Lung (tissue), 12 donors: Measurements from ENCODE around the gene NCAPH2. TPM values are rescaled to one million over a fixed set of nuclear protein-coding genes. Genes with fewer than 3 reads are reported as not detected.

Experiments used
- ATAC-seq: fragments of 200-7000 bp; cut with Tn5 transposase; one replicate; pipeline ENCODE4 v1.9.1; 2020; ENCODE audit warnings: moderate number of reproducible peaks; ENCODE audit not compliant: insufficient read depth, low FRiP score
- DNase-seq, 3 donors: peaks; one replicate each; pipeline ENCODE4 v3.0.0-alpha.2; 2013 to 2017
- H3K27ac ChIP-seq, 2 donors: one replicate each; pipeline ENCODE4 v1.5.1; 2013; ENCODE audit warnings: mild to moderate bottlenecking in 2 of 2, moderate library complexity in 2 of 2, control low read depth in 1 of 2, inconsistent platforms in 1 of 2, low read depth in 1 of 2, low read length in 1 of 2
- H3K27me3 ChIP-seq, 3 donors: one replicate each; pipeline ENCODE4 v1.5.1; 2013; ENCODE audit warnings: low read length in 2 of 3; ENCODE audit not compliant: control insufficient read depth in 3 of 3, insufficient read depth in 3 of 3
- H3K36me3 ChIP-seq, 4 donors: one replicate each; pipeline ENCODE4 v1.5.1; 2013; ENCODE audit warnings: low read length in 4 of 4, mild to moderate bottlenecking in 1 of 4, moderate library complexity in 1 of 4; ENCODE audit not compliant: control insufficient read depth in 4 of 4, insufficient read depth in 4 of 4
- H3K4me1 ChIP-seq, 5 donors: one replicate each; pipeline ENCODE4 v1.5.1; 2013; ENCODE audit warnings: low read length in 5 of 5, mild to moderate bottlenecking in 2 of 5, moderate library complexity in 1 of 5; ENCODE audit not compliant: control insufficient read depth in 5 of 5, insufficient read depth in 5 of 5
- H3K4me3 ChIP-seq: one replicate; pipeline ENCODE4 v1.5.1; 2013; ENCODE audit warnings: mild to moderate bottlenecking, control low read depth, moderate library complexity
- H3K9ac ChIP-seq, 2 donors: one replicate each; pipeline ENCODE4 v1.5.1; 2013; ENCODE audit warnings: low read length in 2 of 2, control low read depth in 1 of 2; ENCODE audit not compliant: insufficient read depth in 1 of 2
- H3K9me3 ChIP-seq, 4 donors: one replicate each; pipeline ENCODE4 v1.5.1; 2013; ENCODE audit warnings: low read length in 3 of 4, mild to moderate bottlenecking in 1 of 4, moderate library complexity in 1 of 4; ENCODE audit not compliant: control insufficient read depth in 4 of 4, insufficient read depth in 3 of 4
- WGBS, 2 donors: extraction: QIAGEN DNeasy Blood & Tissue Kit; methylation state at CpG; one replicate each; pipeline ENCODE4 v1.1.7; 2013; 5-methylcytosine and 5-hydroxymethylcytosine counted together
- polyA plus RNA-seq, 2 donors: library from polyadenylated mRNA; stranded (reverse); fragments of 200-250 nt; gene quantifications; one replicate each; pipeline ENCODE4 v1.2.1, GENCODE V29; 2013
- total RNA-seq, 2 donors: library from RNA; depleted of rRNA in 1 of 2; stranded (reverse); fragments of >200 nt in 1 of 2; gene quantifications; one replicate each; pipeline ENCODE4 v1.2.1, GENCODE V29; 2014 to 2021
- TF ChIP-seq, protein P1 (sequence below): IDR thresholded peaks from 2 replicates; pipeline ENCODE4 v1.5.1; 2012; ENCODE audit warnings: mild to moderate bottlenecking; ENCODE audit errors: control extremely low read depth, extremely low read depth
- donor health status: control.
- donor health status: control.
- donor health status: Bipolar disorder and iron deficiency.
- donor health status: healthy.
- donor health status: DM: yes; HTN: yes; CAD: no.

Gene NCAPH2
- total and polyA plus RNA-seq, 4 donors = 27.8 to 64.4 (median 43.2) TPM

DNA sequence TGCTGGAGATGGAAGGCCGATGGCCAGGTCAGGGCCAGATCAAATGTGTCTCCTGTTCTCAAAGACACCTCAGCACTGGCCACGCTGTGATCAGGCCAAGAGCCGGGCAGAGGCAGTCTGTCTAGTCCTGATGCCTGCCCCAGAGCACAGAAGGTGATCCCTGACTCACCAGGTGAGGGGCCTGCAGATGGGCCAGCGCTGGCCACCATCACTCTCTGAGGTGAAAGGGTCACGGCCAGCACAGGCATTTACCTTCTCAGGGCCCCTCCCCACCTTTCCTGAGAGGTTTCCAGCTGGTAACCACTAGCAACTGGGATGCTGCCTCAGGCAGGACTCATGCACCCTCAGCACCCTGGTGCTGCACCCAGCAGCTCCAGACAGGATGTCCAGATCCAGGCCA lies 36.1 kb upstream of the NCAPH2 start:
- no peak overlapping the region for H3K27ac ChIP-seq
- ATAC-seq (no peak), DNase-seq (no peak)
- no peaks in the 10 kb centered on the region for H3K9me3 ChIP-seq
- TF ChIP-seq, protein P1, sequence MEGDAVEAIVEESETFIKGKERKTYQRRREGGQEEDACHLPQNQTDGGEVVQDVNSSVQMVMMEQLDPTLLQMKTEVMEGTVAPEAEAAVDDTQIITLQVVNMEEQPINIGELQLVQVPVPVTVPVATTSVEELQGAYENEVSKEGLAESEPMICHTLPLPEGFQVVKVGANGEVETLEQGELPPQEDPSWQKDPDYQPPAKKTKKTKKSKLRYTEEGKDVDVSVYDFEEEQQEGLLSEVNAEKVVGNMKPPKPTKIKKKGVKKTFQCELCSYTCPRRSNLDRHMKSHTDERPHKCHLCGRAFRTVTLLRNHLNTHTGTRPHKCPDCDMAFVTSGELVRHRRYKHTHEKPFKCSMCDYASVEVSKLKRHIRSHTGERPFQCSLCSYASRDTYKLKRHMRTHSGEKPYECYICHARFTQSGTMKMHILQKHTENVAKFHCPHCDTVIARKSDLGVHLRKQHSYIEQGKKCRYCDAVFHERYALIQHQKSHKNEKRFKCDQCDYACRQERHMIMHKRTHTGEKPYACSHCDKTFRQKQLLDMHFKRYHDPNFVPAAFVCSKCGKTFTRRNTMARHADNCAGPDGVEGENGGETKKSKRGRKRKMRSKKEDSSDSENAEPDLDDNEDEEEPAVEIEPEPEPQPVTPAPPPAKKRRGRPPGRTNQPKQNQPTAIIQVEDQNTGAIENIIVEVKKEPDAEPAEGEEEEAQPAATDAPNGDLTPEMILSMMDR = no peak
- no peak overlapping the region for H3K9ac ChIP-seq
- 90 to 92% methylated on average over 5 of the region's 5 CpGs for WGBS, 2 donors
- peaks cover 0 to 12% (median 4%) of the 10 kb centered on the region in 4 donors for H3K36me3 ChIP-seq
- no peaks in the 10 kb centered on the region for H3K27me3 ChIP-seq
- no peak overlapping the region for H3K4me3 ChIP-seq
- peaks cover 8 to 42% (median 10%) of the 10 kb centered on the region in 5 donors for H3K4me1 ChIP-seq

DNA sequence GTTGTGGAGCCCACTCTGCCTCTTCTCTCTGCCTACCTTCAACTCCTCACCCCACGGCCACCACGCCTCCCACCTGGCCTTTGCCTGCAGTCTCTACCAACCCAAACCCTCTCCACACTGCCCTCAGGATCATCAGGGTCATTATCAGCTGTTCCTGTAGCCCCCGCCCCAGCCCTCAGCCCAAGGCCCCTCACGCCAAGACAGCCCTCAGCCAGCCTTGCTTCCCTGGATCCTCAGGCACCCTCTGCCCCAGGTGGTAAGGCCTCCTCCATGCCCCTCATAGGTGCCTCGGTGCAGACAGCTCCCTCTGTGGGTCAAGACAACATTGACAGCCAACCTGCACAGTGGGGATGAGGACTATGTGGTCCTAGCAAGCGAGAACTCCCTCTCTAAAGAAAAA lies 34.9 kb upstream of the NCAPH2 start:
- ATAC-seq (no peak), DNase-seq (no peak)
- H3K4me3 ChIP-seq = peak overlapping the region; percentile 77
- no peak overlapping the region for H3K27ac ChIP-seq
- no peaks in the 10 kb centered on the region for H3K27me3 ChIP-seq
- WGBS, 2 donors = 80 to 81% methylated on average over 6 of the region's 6 CpGs
- no peaks in the 10 kb centered on the region for H3K9me3 ChIP-seq
- H3K36me3 ChIP-seq = peaks cover 0 to 2% (median 0%) of the 10 kb centered on the region in 4 donors
- TF ChIP-seq, protein P1 = no peak
- H3K9ac ChIP-seq = peak overlapping the region in 1 of 2 donors; percentile 60
- H3K4me1 ChIP-seq = peaks cover 8 to 42% (median 10%) of the 10 kb centered on the region in 5 donors

DNA sequence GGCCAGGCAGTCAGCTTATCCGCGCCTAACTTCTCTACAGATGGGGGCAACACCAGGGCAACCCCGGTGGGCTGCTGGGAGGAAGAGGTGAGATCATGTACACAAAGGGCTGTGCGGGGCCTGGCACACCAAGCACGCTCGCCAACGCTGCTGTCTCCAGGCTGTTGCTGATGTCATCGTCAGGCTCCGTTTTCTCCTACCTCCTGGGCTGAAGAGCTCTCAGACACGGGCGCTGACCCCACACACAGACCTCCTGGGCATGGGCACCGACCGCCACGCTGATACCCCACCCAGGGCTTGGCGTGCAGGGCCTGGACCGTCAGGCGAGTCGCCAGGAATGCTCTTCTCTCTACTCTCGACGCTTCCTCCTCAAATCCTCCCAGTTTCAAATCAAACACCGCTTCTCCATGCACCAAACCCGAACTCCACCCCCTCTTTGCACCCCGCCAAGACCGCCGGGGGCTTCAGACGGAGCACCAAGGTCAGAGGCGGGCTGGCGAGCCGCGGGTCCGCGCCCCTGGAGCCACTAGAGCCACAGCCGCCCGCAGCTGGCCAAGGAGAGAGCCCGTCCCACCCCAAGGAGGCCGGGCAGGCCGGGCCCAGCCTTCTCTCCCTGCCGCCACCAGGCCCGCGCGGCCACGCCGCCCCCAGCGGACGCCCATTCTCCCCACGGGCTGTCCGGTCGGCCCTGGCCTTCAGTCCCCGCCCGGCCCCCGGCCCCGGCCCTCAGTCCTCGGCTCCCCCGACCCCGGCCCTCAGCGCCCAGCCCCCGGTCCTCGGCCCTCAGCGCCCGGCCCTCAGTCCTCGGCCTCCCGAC lies 34.0 kb upstream of the NCAPH2 start:
- peaks cover 0 to 2% (median 0%) of the 10 kb centered on the region in 4 donors for H3K36me3 ChIP-seq
- ATAC-seq (peak; percentile 30), DNase-seq (peak; percentile 44 to 56 (median 44))
- peak overlapping the region; percentile 94 for H3K4me3 ChIP-seq
- peak overlapping the region; percentile 37 to 60 for H3K9ac ChIP-seq
- TF ChIP-seq, protein P1 = no peak
- WGBS, 2 donors = 5 to 17% methylated on average over 41 to 62 of the region's 62 CpGs
- peak overlapping the region in 1 of 2 donors; percentile 45 for H3K27ac ChIP-seq
- H3K4me1 ChIP-seq = peaks cover 8 to 42% (median 10%) of the 10 kb centered on the region in 5 donors
- H3K27me3 ChIP-seq = peaks cover 0 to 2% (median 0%) of the 10 kb centered on the region in 3 donors
- H3K9me3 ChIP-seq = no peaks in the 10 kb centered on the region
